Measurements from ENCODE around the gene MACROH2A1.

MACROH2A1 gene

GRCh38 chr5:135319928-135320606, 79.0 kb downstream of the MACROH2A1 start:
- TF ChIP-seq USF1 (IDR thresholded peaks at IDR 0.05) (no peak), RAD21 (IDR thresholded peaks at IDR 0.05; ENCODE audit: low read depth) (peak; percentile 50), MAX (IDR thresholded peaks at IDR 0.05) (no peak), CEBPB (IDR thresholded peaks at IDR 0.05) (no peak), NFIC (IDR thresholded peaks at IDR 0.05) (no peak)

GRCh38 chr5:135319458-135319857, 79.6 kb downstream of the MACROH2A1 start:
- no peak for TF ChIP-seq REST (IDR thresholded peaks at IDR 0.05; ENCODE audit: low read depth)
- no peak for TF ChIP-seq FOXM1 (IDR thresholded peaks at IDR 0.05; ENCODE audit: borderline replicate concordance, low read depth)
- no peak for TF ChIP-seq CREB1 (IDR thresholded peaks at IDR 0.05; ENCODE audit: low read depth)
- no peak for TF ChIP-seq EP300 (IDR thresholded peaks at IDR 0.05; ENCODE audit: borderline replicate concordance)
- TF ChIP-seq USF1 (IDR thresholded peaks at IDR 0.05), result no peak

GRCh38 chr5:135318924-135319323, 80.1 kb downstream of the MACROH2A1 start:
- no peak for TF ChIP-seq CEBPB (IDR thresholded peaks at IDR 0.05)
- TF ChIP-seq TEAD4 (IDR thresholded peaks at IDR 0.05), result no peak
- TF ChIP-seq NFIC (IDR thresholded peaks at IDR 0.05), result no peak
- TF ChIP-seq EP300 (IDR thresholded peaks at IDR 0.05; ENCODE audit: borderline replicate concordance), result no peak
- no peak for TF ChIP-seq USF1 (IDR thresholded peaks at IDR 0.05)
- no peak for TF ChIP-seq YY1 (IDR thresholded peaks at IDR 0.05; ENCODE audit: low read depth)
- TF ChIP-seq ZBTB7A (IDR thresholded peaks at IDR 0.05; ENCODE audit: low read depth), result no peak

- TF ChIP-seq CEBPB (IDR thresholded peaks at IDR 0.05) (no peak), FOXM1 (IDR thresholded peaks at IDR 0.05; ENCODE audit: borderline replicate concordance, low read depth) (no peak), ZBTB7A (IDR thresholded peaks at IDR 0.05; ENCODE audit: low read depth) (no peak), TCF12 (IDR thresholded peaks at IDR 0.05; ENCODE audit: low read depth) (no peak), USF1 (IDR thresholded peaks at IDR 0.05) (no peak), NFIC (IDR thresholded peaks at IDR 0.05) (no peak), RAD21 (IDR thresholded peaks at IDR 0.05; ENCODE audit: low read depth) (no peak), EGR1 (IDR thresholded peaks at IDR 0.05) (no peak), MAX (IDR thresholded peaks at IDR 0.05) (no peak), TEAD4 (IDR thresholded peaks at IDR 0.05) (no peak), TAF1 (IDR thresholded peaks at IDR 0.05; ENCODE audit: low read depth) (no peak), CREB1 (IDR thresholded peaks at IDR 0.05; ENCODE audit: low read depth) (no peak), EP300 (IDR thresholded peaks at IDR 0.05; ENCODE audit: borderline replicate concordance) (no peak), YY1 (IDR thresholded peaks at IDR 0.05; ENCODE audit: low read depth) (no peak), REST (IDR thresholded peaks at IDR 0.05; ENCODE audit: low read depth) (no peak)
Observed at GRCh38 chr5:135318037-135318436, 81.0 kb downstream of the MACROH2A1 start.

- no peak for TF ChIP-seq MAX (IDR thresholded peaks at IDR 0.05)
- no peak for TF ChIP-seq CREB1 (IDR thresholded peaks at IDR 0.05; ENCODE audit: low read depth)
- no peak for TF ChIP-seq FOXM1 (IDR thresholded peaks at IDR 0.05; ENCODE audit: borderline replicate concordance, low read depth)
- TF ChIP-seq EGR1 (IDR thresholded peaks at IDR 0.05), result no peak
- TF ChIP-seq REST (IDR thresholded peaks at IDR 0.05; ENCODE audit: low read depth), result no peak
Observed at GRCh38 chr5:135317286-135317685, 81.7 kb downstream of the MACROH2A1 start.

Data from Ishikawa (cell line).